Fibroblast of skin of back (primary cell): ENCODE measurements around the gene OGFOD3.
"Not testable (repeated sequence)": the region's sequence is repeated elsewhere in the genome, so short reads cannot be mapped to it uniquely, and the experiment has no call there.

Source experiments
- DNase-seq: peaks from one replicate; pipeline ENCODE4 v3.0.0-alpha.2; 2013

The OGFOD3 gene

DNA sequence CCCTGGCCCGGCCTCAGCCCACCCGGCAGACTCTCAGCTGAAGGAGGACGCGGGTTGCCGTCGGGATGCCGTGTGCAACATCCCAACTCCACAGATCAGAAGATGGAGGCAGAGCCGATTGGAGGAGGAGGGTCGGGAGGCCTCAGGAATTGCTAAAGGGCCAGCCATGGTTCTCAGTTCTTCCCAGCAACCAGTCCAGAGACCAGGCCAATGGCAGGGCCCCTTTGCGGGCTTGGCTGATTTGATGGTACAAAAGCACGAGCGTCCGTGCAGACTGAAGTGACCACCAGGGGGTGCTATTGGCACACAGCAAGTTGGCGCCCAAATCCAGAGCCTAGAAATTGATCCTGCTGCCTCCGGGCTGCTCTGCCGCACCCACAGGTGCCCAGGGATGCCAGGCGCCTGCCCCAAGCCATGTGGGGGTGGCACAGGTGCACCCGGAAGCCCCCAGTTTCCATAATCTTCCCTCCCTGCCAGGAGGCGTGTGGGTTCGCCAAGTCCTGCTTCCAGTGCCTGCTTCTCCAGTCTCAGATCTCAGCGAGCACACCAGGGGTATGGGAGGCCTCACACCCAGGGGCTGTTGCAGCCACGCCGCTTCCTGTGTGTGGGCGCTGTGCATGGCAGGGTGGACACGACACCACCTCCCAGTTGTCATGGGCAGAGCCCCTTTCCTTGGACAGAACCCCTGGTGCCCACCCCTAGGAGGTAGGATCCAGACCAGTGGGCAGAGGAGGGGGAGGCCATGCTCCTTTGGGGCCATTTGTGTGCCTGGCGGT is 66.5 kb downstream of the OGFOD3 start:
- peak; percentile 74 for DNase-seq

DNA sequence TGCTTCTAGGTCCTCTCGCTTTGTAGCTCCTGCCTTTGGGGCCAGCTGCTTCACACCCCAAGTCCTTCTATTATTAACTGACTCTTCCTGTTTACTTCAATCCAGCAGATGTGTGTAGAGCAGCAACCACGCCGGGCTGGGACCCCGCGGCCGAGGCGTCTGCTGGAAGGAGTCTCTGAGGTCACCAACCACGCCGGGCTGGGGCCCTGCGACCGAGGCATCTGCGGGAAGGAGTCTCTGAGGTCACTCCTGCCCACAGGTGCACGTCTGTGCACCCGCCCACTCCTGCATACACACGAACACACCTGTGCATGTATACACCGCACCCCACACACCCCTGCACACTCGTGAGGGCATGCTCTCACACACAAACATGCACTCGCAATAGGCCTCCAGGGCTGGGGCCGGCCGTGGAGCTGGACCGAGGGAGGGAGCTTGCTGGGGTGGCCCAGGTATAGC is 67.1 kb downstream of the OGFOD3 start:
- DNase-seq, result no peak

DNA sequence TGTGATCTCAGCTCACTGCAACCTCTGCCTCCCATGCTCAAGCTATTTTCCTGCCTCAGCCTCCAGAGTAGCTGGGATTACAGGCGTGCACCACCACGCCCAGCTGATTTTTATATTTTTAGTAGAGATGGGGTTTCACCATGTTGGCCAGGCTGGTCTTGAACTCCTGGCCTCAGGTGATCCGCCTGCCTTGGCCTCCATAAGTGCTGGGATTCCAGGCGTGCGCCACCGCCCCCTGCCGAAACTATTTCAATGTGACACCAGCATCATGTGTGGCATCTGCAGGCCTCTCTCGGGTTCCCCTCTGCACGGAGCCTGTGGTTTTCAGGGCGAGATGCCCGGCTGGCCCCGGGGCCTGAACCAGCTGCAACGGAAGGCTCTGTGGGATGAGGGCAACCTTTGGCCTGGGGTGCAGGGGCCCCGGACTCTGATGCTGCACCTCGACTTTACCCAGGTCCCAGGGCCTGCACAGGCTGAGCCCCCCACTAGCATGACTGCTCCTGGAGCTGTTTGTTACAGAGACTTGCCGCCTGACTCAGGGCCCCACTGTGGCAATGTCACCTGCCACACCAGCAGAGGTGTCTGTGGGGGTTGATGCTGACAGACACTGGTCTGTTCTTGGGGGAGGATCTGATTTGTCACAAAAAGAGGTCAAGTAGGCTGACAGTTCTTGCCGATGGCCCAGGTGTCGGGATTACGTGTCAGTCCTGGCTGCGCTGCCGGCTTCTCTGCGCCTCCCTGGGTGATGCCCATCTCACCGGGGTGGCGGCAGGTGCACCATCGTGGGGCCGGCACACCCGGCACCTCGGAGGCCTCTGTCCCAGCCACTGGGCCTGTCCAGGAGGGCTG is 68.0 kb downstream of the OGFOD3 start:
- no peak for DNase-seq

DNA sequence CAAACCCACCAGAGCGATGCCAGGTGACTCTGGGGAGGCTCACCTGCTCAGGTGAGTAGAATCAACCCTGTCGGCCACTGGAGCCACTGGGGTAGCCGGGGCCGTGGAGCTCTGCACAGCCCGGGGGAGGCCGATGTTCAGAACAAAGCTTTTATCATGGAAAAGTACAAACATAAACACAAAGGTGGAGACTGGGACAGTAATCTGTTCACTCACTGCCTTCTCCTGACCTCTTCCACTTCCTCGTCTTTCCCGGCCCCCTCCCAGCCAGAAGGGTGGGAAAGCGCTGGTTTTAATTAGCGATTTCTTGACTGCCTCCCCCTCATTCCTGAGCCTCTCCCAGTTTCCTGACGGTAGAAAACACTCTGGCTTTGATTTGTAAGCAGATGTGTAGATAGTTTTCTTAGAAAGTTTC is 69.1 kb downstream of the OGFOD3 start:
- DNase-seq, result no peak

DNA sequence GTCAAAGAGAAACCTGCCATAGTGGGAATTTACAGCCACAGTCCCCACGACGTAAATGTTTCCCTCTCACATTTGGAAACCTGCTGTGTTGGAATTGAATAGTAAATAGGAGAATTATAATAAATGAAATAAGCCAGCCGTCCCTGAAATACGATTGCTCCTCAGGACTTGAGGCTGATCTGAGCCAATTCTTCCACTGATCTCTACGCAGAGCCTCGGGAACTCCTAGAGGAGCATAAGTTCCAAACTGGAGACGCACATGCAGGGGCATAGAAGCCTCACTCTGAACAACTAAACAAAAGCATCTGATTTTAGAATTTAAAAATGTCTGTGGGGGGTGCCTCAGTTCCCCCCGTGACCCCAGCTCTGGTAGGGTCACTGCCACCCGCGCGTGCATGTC is 69.5 kb downstream of the OGFOD3 start:
- no peak for DNase-seq

DNA sequence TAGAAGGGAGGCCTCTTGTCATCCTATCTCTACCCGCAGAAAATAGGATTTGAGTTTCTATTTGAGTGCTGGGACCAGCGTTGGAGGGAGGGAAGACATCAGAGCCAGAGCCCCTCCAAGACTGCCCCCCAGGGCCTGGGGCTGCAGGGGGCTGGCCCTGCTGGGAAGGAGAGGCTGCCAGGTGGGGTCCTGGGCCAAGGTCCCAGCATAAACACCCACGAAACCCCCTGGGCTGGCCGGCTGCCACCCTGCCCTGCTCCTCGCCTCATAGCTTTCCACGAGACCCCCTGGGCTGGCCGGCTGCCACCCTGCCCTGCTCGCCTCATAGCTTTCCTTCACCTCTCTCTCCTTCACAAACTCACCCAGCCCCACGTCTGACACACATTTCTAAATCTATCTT is 70.0 kb downstream of the OGFOD3 start:
- DNase-seq, result no peak

DNA sequence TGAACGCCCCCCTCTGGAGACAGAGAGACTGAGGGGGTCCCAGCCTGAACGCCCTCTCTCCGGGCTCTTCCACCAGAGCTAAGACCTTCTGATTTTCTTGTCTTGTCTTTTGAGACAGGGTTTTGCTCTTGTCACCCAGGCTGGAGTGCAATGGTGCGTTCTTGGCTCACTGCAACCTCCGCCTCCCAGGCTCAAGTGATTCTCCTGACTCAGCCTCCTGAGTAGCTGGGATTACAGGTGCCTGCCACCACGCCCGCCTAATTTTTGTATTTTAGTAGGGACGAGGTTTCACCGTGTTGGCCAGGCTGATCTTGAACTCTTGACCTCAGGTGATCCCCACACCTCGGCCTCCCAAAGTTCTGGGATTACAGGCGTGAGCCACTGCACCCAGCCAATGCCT is 70.4 kb downstream of the OGFOD3 start:
- DNase-seq, result not testable (repeated sequence)

DNA sequence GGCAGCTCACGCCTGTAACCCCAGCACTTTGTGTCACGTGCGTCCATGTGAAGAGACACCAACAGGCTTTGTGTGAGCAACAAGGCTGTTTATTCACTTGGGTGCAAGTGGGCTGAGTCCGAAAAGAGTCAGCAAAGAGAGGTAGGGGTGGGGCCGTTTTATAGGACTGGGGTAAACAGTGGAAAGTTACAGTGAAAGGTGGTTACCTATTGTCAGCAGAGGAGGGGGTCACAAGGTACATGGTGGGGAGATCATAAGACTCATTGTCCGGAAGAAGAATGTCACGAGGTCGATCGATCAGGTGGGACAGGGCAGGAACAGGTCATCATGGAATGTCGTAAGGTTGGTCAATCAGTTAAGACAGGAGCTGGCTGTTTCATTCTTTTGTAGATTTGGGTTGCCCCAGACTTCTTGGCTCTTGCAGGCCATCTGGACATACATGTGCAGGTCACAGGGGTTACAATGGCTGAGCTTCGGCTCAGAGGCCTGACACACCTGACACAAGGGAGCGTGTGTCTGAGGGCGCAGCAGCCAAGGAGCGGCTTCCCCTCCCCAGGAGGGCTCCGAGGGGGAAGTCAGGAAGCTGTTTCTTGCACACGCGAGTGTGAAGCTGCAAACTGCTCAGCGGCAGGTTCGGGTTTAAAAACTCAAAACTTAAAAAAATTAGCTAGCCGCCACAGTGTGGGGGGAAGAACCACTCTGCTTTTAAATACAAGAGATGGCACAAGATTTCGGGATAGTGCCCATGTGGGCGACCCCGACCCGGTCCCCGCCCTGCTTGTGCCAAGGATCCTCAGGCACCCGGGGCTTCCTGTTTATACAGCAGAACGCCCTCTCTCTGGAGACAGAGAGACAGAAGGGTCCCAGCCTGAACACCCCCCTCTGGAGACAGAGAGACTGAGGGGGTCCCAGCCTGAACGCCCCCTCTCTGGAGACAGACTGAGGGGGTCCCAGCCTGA is 71.8 kb downstream of the OGFOD3 start:
- no peak for DNase-seq

DNA sequence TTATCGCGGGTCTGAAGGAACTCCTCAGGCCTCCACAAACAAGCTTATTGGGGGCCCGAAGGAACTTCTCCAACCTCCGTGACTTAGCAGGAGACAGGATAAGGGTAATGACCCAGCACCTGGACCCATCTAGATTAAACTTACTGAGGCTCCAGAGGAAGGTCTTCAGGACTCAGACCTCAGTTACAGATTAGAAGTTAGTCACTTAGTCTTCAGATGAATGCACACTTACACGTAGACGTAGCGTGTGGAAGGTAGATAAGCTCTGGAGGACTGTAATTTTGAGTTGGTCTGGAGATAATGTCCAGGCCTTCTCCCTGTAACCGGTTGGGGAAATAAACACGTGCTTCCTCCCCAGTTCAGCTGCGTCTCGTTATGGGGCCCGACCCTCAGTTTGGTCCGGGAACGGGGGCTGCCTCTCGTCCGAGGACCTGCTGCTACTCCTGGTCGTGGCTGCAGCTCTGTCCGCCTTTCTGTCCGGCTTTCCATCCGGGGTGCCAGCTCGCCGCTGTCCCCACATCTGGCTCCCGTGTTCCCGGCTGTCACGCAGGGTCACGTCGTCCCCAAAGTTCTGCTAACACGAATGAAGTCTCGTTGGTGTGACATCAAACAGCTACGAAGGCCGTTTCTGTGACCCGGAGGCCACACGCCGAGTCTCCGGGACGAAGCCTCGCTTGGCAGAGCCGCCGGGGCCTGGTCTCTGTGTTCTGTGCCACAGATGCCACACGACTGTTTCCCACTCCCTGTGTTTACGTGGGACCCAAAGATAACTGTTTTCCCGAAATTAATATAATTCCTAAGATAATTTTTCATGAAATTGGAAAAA is 73.0 kb downstream of the OGFOD3 start:
- DNase-seq, result no peak

DNA sequence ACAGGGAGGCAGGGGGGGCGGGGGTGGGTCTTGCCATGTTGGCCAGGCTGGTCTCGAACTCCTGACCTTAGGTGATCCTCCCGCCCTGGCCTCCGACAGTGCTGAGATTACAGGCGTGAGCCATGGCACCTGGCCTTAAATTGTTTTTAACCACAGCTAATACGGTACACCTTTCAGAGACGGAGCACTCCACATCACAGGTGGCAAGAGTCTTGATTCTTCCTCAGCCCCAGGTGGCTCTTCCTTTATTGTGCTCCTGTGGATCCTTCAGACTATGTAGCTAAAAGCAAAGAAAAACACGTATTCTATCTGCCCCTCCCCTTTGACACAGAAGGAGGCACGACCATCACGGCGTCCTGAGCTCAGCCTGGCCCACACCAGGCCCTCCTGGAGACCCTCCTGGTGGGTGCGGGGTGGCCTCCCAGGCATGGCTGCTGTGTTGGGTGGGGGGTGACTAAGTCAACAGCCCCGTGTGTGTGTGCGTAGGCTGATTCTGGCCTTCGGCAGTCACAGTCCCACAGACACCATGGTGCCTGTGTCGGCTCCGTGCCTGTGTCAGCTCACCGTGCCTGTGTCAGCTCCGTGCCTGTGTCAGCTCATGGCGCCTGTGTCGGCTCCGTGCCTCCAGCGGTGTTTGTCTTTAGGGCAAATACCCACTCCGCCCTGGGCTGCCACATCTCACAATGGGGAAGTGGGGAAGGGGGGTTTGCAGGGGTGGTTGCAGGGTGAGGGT is 74.0 kb downstream of the OGFOD3 start:
- DNase-seq, result no peak

DNA sequence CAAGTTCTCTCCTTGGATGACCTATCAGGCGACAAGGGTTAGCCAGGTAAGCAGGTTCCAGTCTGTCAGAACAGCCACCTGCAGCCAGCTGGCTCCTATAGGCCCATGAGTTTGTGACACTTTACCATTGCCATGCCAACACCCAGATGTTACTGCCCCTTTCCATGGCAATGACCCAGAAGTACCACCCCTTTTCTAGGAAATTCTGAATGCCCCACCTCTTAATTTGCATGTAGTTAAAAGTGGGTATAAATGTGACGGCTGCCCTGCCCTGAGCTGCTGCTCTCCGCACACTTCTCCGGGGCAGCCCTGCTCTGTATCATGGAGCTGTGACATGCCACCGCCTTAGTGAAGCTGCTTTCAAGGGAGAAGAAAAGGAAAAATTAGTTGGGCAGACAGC is 74.8 kb downstream of the OGFOD3 start:
- DNase-seq, result no peak

DNA sequence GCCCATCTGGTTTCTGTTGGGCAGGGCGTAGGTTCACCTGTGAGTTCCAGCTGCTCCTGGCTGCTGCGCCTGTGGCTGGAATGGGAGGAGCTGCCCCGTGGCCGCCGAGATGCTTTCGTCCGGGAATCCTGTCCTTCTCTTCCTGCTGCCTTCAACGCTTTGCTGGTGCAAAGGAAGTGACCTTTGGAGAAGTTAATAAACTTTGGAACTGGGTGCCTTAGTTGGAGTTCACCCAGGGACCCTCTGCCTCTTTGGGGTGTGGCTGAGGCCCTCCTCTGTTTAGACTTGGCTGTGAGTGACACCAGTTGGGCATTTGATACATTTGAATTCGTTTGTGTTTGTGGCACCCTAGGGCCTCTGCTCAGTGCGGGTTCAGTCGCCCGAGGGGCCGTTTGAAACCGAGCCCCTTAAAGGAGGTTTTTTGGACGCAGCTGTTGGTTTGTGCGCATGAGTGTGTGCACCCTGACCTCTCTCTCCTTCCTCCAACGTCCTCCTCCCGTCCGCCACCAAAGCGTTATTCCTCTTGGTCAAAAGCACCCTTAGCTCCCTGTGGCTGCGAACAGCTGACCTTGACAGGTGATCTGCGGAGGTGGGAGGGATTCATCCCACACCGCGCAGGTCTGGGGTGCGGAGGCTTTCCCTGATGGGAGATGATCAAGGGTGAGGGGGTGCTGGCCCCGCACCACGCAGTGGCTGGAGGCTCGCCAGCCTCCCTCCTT is 75.9 kb downstream of the OGFOD3 start:
- no peak for DNase-seq

DNA sequence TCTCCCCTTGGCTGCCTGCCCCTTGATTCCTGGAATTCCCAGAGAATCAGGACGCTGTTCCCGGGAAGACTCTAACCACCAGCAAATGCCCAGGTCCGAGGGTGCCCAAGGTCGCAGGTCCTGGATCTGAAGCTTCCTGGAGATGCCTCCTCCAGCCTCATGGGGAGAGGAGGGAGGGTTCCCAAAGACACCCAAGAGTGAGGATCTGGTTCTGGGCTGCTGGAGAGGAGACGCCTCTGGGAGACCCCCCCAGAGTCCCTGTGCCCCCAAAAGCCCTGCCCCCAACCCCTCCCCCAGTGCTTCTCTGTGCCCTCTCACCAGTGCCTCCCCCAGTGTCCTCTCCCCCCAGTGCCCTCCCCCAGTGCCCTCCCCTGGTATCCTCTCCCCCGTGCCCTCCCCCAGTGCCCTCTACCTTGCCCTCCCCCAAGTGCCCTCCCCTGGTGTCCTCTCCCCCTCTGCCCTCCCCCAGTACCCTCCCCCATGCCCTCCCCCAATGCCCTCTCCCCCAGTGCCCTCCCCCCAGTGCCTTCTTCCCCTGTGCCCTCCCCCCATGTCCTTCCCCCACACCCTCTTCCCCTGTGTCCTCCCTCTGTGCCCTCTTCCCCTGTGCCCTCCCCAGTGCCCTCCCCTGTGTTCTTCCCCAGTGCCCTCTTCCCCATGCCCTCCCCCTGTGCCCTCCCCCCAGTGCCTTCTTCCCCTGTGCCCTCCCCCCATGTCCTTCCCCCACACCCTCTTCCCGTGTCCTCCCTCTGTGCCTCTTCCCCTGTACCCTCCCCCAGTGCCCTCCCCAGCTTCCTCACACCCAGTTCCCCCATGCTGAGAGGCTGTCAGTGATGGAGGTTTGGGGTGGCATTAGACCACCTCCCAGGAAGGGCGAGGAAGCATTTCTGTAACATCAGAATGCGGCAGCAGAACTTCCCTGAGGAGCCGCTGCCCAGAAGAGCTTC is 78.5 kb downstream of the OGFOD3 start:
- no peak for DNase-seq
